GM19468 (cell line): ENCODE results near the gene WDR27.
"Not testable (repeated sequence)": the region's sequence is repeated elsewhere in the genome, so short reads cannot be mapped to it uniquely, and the experiment has no call there.

Source experiments
- ATAC-seq: cut with Tn5 transposase; IDR thresholded peaks from one replicate; pipeline ENCODE4 v1.9.1; 2021; ENCODE audit warnings: mild to moderate bottlenecking, moderate library complexity, moderate number of reproducible peaks; ENCODE audit not compliant: unreplicated experiment; ENCODE audit errors: extremely low read depth

The WDR27 gene

GRCh38 chr6:169620171-169621130, 81.4 kb downstream of the WDR27 start:
- no peak for ATAC-seq

GRCh38 chr6:169619650-169620049, 82.2 kb downstream of the WDR27 start:
- no peak for ATAC-seq

GRCh38 chr6:169618526-169619490, 83.0 kb downstream of the WDR27 start:
- no peak for ATAC-seq

- no peak for ATAC-seq
These were observed 84.3 kb downstream of the WDR27 start for GRCh38 chr6:169617562-169617961.

- ATAC-seq = not testable (repeated sequence)
These were observed 93.2 kb downstream of the WDR27 start for GRCh38 chr6:169608609-169609008.

DNA sequence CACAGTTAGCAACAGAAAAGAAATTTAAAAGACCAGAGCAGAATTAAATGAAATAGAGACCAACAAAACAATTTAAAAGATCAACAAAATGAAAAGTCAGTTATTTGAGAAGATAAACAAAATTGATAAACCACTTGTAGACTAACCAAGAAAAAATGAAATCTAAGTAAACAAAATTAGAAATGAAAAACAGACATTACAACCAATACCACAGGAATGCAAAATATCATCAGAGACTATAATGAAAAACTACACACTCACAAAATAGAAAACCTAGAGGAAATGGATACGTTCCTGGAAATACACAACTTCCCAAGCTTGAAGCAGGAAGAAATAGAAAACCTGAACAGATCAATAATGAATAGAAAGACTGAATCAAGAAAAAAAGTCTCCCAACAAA, 97.8 kb downstream of the WDR27 start:
- no peak for ATAC-seq

- not testable (repeated sequence) for ATAC-seq
These were observed 100.7 kb downstream of the WDR27 start for GRCh38 chr6:169601129-169601528.

- no peak for ATAC-seq
These were observed 109.3 kb downstream of the WDR27 start for GRCh38 chr6:169592558-169592957.

GRCh38 chr6:169591616-169592015, 110.2 kb downstream of the WDR27 start:
- ATAC-seq = no peak

- ATAC-seq = no peak
These were observed 111.4 kb downstream of the WDR27 start for GRCh38 chr6:169590376-169590939.

- peak; percentile 66 for ATAC-seq
These were observed 112.1 kb downstream of the WDR27 start for GRCh38 chr6:169589699-169590257.

DNA sequence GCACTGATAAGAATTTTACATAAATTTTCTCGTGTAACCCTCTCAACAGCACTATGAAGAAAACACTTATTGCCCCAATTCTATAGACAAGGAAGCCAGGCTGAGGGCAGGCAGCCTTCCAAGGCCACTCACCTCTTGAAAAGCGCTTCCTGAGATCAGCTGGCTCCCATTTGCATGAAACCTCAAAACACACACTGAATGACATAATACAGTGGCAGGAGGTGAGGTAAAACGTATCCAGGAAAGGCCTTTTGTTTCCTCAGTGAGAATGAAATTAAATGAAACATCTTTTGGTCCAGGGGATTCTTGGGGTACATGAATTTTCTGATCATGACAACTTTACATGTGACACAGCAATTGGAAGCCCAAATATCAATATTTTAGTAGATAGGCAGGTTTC, 112.5 kb downstream of the WDR27 start:
- ATAC-seq = peak; percentile 57

GRCh38 chr6:169587975-169588374, 113.9 kb downstream of the WDR27 start:
- no peak for ATAC-seq

DNA sequence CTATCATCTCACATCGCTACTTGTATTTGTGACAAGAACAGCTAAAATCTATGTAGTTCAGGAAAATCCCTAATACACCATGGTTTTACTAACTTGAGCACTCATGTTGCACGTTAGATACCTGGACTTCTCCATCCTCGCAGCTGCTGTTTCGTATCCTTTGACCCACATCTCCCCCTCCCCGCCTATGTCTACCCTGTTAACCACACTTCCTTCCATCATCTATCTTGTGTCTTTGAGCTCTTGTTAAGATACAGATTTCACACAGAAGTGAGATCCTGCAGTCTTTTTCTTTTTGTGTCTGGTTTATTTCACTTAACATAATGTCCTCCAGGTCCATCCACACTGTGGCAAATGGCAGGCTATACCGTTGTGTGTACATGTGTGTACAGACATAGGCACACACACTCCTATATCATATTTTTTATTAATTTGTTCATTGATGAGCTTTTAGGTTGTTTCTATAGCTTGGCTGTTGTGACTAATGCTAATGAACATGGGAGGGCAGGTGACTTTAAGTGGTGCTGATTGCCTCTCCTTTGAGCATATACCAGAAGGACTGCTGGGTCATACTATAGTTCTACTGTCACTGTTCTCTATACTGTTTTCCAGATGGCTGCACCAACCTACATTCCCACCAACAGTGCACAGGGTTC, 117.8 kb downstream of the WDR27 start:
- no peak for ATAC-seq

- no peak for ATAC-seq
These were observed 122.3 kb downstream of the WDR27 start for GRCh38 chr6:169579407-169580111.

GRCh38 chr6:169577974-169578373, 123.9 kb downstream of the WDR27 start:
- no peak for ATAC-seq

DNA sequence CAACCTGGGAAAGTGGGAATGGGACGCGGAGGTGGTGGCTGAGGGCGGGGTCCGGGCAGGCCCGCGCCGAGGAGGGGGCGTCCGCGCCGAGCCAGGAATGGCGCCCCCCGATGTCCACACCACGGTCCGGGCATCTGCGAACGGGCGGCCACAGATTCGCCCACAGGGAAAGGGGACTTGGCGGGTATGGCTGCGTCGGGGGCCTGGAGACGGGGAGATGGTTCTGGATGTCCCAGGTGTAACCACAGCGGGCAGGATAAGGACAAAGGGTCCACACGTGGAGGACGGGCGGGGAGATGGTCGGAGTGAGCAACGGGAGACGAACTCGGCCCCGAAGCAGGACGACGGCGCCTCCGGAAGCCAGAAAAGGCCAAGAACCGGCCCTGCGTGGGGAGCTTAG, 124.6 kb downstream of the WDR27 start:
- ATAC-seq = no peak

- ATAC-seq = no peak
These were observed 126.0 kb downstream of the WDR27 start for GRCh38 chr6:169575821-169576220.

- no peak for ATAC-seq
These were observed 126.5 kb downstream of the WDR27 start for GRCh38 chr6:169575365-169575764.
